GM19099 (cell line): Measurements from ENCODE around the gene ANKRD33.

Experiments used
- POLR2A ChIP-seq: IDR thresholded peaks from 3 replicates; pipeline ENCODE4 v1.6.1; 2011; ENCODE audit warnings: low read depth; ENCODE audit not compliant: insufficient read length; ENCODE audit errors: extremely low read depth

Gene ANKRD33

DNA sequence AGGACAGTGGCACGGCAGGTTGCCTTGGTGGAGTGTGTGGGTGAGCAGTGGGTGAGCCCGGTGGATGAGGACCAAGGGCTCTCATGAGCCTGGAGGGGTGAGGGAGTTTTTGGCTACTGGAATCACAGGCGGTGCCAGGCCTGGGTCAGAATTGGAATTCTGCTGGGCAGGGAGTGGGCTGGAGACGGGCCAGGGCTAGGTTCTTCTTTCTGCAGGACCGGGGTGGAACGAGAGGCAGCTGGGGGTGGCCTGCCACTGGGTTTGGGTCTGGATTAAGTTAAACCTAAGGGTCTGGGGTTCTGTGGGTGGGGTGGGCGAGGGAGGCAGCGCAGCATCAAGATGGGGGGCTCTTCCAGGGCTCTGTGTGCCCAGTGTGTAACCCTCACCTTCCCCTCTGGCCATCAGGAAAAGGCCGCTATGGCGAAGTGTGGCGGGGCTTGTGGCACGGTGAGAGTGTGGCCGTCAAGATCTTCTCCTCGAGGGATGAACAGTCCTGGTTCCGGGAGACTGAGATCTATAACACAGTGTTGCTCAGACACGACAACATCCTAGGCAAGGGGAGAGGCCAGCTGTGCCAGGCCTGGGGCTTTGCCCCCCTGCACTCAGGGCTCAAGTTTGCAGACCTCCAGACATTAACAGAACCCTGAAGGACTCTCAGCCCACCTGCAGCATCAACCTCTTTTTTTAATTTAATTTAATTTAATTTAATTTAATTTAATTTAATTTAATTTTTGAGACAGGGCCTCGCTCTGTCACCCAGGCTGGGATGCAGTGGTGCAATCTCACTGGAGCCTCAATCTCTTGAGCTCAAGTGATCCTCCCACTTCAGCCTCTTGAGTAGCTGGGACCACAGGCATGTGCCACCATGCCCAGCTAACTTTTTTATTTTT lies 26.4 kb downstream of the ANKRD33 start:
- no peak for TF ChIP-seq POLR2A

DNA sequence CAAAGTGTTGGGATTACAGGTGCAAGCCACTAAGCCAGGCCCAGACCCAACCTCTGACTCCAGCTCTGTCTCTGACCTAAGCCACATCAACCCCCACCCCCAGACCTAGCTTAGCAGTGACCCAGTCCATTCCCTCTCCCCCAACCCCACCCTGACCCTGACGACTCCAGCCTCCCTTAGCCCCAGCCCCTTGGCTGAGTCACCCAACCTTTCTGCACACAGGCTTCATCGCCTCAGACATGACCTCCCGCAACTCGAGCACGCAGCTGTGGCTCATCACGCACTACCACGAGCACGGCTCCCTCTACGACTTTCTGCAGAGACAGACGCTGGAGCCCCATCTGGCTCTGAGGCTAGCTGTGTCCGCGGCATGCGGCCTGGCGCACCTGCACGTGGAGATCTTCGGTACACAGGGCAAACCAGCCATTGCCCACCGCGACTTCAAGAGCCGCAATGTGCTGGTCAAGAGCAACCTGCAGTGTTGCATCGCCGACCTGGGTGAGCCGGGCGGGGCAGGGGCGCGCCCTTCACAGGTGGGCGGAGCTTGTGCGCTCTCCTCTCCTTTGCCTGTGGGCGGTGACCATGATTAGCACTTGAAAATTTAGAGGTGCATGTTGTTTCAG lies 27.2 kb downstream of the ANKRD33 start:
- no peak for TF ChIP-seq POLR2A

DNA sequence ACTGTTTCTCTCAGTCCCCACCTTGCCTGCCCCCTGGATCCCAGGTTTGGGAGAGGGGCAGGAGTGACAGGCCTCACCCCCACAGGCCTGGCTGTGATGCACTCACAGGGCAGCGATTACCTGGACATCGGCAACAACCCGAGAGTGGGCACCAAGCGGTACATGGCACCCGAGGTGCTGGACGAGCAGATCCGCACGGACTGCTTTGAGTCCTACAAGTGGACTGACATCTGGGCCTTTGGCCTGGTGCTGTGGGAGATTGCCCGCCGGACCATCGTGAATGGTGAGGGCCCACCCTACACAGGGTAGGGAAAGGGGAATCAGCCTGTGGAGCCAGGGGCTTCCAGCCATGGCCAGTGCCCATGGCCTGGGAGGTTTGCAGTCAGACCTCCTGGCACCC lies 28.0 kb downstream of the ANKRD33 start:
- TF ChIP-seq POLR2A = no peak

DNA sequence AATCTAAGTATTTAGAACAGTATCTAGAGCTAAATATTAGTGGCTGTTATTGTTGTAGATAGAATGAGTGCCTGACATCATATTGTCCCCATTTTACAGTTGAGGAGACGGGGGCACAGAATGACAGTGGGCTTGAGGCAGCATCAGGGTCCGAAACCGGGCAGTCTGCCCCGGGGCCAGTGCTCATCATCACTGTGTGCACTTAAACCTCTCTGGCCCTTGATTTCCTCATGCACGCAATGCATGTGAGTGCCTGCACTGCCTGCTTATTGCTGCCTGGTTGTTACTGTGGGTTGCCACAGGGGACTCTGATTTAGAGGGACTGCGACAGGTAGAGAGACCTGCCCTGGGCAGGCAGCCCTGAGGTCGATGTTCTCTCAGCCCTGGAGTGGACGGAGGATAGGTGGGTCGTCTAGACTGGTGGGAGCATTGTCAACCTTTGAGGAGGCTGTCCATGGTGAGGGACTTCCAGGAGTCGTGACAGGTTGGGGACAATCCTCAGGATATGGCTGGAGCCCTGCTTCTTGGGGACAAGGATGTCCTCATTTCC lies 29.2 kb downstream of the ANKRD33 start:
- TF ChIP-seq POLR2A = no peak

DNA sequence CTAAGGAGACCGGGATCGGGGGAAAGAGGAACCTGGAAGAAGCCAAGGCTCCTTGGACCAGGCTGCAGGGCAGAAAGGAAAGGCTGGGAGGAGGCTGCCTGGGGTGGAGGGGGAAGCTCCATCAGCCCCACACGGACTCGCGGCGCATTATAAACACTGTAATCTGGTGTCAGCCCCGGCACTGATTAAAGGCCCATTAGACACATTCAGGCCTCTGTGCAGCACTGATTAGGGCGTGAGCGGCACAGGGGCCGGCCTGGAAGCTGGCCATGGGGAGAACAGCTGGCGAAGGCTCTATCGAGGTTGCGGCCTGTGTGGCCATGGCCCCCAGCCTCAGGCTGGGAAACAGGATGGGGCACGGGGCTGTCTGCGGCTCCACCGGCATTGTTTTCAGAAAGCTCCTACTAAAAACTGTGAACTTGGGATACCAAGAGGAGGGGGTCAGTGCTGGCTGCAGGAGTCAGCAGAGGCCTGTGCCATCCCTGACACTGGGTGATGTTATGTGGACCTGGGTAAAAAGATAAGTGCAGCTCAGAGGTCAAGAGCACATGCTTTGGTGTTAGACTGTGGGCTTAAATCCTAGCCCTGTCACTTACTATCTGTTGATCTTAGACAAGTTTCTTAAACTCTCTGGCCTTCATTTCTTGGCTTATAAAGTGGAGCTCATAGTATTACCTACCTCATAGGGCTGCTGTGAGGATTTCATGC lies 30.0 kb downstream of the ANKRD33 start:
- TF ChIP-seq POLR2A = no peak

DNA sequence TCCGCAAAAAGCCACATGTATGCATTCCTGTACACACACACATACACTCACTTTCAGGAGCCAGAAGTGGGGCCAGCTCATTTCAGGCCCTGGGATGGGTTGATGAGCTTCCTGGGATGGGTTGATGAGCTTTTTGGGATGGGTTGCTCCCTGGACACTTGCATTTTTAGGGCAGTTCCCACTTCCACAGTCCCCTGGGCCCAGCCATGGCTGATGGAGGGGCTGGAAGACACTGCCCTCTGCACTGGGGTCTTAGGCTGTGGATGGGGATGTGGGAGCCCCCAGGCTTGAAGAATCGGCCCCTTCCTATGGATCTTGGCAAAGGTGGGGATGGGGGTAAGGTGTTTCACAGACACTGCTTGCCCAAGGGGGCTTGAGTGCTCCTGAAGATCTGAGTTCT lies 32.1 kb downstream of the ANKRD33 start:
- TF ChIP-seq POLR2A = no peak

DNA sequence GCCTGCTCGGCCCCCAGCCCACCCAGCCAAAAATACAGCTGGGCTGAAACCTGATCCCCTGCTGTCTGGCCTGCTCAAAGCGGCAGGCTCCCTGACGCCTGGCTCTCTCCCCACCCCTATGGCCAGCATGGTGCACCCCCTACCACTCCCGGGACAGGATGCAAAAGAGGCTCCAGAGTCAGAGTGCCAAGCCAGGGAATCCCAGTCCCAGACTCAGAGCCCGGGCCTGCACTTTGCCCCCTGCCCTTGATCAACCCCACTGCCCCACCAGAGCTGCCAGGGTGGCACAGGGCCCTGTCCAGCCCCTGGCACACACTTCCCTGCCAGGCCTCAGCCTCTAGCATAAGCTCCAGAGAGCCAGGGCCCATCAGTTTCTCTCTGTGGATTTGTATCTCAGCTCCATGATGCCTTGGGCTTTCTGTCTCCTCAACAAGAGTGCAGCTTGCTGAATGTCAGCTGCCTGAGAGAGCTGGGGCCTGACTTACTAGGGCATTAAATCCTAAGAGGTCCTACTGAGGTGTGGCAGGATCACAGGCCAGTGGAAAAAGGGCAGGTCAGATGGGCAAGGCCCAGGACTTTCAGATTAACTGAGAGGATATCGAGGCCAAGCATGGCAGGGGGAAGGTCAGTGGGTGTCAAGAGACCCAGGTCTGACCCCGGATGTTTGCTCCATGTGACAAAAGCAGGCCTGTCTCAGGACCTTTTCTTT lies 33.3 kb downstream of the ANKRD33 start:
- TF ChIP-seq POLR2A = no peak

DNA sequence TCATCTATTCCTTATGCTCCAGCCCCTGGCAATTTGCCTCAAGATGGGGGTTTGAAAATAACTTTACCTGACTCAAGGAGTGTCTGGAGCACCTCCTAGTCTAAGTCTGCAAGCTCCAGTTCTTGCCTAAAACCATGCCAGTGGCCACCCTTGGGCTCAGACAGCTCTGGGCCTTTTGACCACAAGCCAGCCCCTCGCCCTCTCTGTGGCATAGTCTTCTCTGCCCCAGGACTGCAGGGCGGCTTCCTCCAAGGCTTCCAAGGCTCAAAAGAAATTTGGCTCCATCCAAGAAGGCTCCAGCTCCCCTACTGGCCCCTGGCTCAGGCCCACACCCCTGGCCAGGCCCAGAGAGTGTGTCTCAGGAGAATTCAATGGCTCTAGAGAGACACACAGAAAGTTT lies 34.2 kb downstream of the ANKRD33 start:
- no peak for TF ChIP-seq POLR2A

DNA sequence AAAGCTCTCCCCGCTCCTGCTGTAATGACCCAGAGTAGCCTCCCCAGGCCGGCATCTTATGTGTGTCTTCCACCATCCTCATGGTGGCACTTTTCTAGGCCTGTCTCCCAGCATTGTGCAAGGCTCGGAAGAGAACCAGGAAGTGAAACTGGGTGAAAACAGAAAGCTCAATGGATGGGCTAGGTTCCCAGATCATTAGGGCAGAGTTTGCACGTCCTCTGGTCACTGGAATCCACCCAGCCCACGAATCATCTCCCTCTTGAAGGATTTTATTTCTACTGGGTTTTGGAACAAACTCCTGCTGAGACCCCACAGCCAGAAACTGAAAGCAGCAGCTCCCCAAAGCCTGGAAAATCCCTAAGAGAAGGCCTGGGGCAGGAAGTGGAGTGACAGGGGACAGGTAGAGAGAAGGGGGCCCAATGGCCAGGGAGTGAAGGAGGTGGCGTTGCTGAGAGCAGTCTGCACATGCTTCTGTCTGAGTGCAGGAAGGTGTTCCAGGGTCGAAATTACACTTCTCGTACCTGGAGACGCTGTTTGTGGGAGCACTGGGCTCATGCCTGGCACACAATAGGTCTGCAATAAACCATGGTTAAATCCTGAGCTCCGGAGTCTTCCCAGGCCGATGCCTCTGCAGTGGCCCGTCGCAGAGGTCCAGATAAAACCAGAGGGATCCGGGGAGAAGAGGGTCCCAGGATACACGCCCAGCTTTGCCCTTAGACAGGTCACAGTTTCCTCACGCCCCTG lies 35.0 kb downstream of the ANKRD33 start:
- TF ChIP-seq POLR2A = no peak

DNA sequence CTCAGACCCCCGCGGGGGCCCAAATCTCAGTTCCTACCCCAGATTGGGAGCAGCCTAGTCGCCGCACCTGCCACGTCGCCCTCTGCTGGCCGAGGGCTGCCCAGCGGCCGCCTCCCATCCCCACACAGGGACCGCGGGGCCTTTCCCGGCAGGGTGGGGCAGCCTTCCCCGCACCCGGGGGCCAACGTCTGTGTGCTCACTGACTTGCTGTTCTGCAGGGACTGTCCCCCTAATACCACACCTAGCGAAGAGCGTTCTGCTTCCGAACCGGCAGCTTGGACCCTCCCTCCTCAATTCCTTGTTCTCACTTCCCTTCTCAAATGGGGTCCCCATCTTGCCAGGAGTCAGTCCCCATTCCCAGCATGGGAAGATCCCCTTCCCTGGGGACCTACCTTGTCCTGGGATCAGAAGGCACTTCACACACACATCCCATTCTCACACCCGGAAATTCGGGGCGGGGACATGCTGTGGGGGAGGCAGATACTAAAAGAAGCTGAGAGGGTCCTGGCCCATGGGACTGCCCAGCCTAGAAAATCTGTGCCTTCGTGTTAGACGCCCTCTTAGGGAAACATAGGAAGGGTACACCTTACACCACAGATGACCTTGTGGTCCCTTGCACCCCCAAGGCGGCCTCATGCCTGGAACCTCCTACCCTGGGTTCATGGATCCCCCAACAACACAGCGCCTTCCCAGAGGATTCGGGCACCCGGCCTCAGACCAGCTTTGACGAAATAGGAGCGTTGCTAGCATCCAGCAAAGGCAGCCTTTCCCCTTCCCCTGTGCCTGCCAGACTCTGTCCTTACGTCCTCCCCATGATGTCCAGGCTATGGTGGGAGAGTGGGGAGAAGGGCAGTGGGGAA lies 35.8 kb downstream of the ANKRD33 start:
- no peak for TF ChIP-seq POLR2A

DNA sequence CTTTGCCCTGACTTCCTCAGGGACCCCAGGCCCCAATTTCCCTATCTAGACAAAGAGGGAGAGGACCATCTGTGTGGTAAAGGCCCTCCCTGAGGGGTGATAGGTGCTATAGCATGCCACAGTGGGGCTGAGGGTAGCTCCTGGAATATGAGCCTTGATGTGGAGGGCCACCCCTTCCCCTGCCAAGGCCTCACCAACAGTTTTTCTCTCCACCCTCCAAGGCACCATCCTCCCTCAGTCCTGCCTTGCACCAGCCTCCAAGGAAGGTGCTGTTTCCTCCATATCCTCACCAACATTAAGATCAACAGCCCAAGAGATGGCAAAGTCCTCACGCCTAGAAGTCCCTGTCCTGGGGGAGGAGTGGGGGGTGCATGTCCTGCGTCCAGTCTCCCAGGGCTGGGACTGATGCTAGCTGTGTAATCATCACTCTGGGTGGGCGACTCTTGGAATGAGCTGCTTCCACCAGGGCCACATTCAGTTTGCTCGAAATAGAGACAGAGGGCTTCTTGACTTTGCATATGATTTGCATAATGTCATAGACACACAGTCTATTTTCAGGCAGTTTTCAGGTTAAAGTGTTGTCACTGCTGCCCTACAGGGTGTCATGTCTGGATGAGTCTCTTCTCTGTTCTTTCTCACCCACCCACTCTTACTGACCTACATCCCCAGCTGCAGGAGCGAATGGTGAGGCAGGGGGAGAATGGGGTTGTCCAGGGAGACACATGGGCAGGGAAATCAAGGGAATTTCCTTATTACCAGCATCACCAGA lies 36.8 kb downstream of the ANKRD33 start:
- TF ChIP-seq POLR2A = no peak

DNA sequence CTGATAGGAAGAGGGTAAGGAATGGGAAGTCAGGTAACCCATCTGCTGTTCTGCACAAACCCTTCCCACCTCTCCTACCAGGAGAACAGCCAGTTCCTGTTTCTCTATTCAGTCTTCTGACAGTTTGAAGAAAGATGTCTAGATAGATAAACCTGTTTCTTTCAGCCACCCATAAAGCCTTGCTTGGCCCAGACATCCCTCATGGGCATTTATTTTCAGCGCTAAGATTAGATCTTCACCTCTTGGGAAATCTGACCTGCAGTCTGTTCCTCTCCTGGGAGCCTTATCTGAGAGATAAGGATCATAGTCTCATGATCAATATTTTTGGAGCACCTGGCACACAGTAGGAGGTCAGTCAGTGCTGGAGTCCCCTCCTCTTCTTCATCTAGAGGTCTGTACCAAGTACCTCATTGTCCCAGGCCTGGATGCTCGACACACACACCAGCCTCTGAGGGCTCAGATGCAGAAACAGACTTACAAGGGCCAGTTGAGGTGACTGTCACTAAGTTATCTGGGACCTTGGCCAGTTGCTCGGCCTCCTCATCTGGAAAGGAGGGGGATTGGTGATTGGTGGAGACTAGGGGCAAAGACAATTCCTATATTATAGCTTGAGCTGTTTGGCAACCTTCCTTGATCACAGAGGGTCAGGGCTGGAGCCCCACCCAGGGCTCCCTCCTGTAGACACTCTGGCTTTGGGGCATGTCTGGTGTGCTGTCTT lies 37.6 kb downstream of the ANKRD33 start:
- TF ChIP-seq POLR2A = no peak
